ENCODE measurements around the gene RAB31.

Gene RAB31

GRCh38 chr18:9730786-9731185 lies 22.7 kb downstream of the RAB31 start:
- Histone ChIP-seq H3K27ac (ENCODE audit: low read length, poor library complexity, severe bottlenecking) (no peak overlapping the region), H3K9me3 (ENCODE audit: control insufficient read depth, low read length) (no peaks in the 10 kb centered on the region), H3K4me2 (ENCODE audit: low read length, poor library complexity, severe bottlenecking) (no peak overlapping the region), H4K91ac (ENCODE audit: low read length) (no peak overlapping the region), H4K8ac (ENCODE audit: low read length) (no peak overlapping the region), H2AFZ (ENCODE audit: low read depth, low read length) (no peak overlapping the region), H2BK5ac (ENCODE audit: low read depth, low read length, poor library complexity, severe bottlenecking) (no peak overlapping the region), H2BK120ac (ENCODE audit: low read depth, low read length) (no peak overlapping the region), H3K4me1 (ENCODE audit: control insufficient read depth, insufficient read depth, low read depth, low read length) (peaks cover 5% of the 10 kb centered on the region), H3K79me1 (replicated peaks; ENCODE audit: low read length, poor library complexity, severe bottlenecking) (peaks cover 10% of the 10 kb centered on the region), H2BK12ac (ENCODE audit: low read length in 2 of 2) (no peak overlapping the region), H3K18ac (ENCODE audit: low read depth in 1 of 2, low read length in 2 of 2) (no peak overlapping the region), H2AK5ac (ENCODE audit: low read length, severe bottlenecking) (peak overlapping the region; percentile 44), H3K23ac (ENCODE audit: low read length in 2 of 2) (no peak overlapping the region), H3K4me3 (ENCODE audit: insufficient read depth in 1 of 2, low read depth in 1 of 2, low read length in 2 of 2) (no peak overlapping the region), H3K36me3 (ENCODE audit: control insufficient read depth in 1 of 2, insufficient read depth in 2 of 2, low read depth in 1 of 2, low read length in 2 of 2) (peaks cover 5 to 21% of the 10 kb centered on the region in 2 experiments), H3K4ac (ENCODE audit: low read depth in 1 of 2, low read length in 2 of 2) (peak overlapping the region in 1 of 2 experiments; percentile 30), H3K27me3 (ENCODE audit: control insufficient read depth in 1 of 2, insufficient read depth in 1 of 2, low read length in 2 of 2) (no peaks in the 10 kb centered on the region), H3K14ac (ENCODE audit: low read length in 2 of 2) (no peak overlapping the region), H2BK15ac (ENCODE audit: low read depth, poor library complexity, severe bottlenecking) (no peak overlapping the region), H3K9ac (ENCODE audit: low read length) (peak overlapping the region; percentile 41)
- WGBS, result 96% methylated on average over 3 of the region's 4 CpGs
- DNase-seq, result no peak

GRCh38 chr18:9731380-9731779 lies 23.3 kb downstream of the RAB31 start:
- H3K9me3 ChIP-seq (ENCODE audit: control insufficient read depth, low read length), result no peaks in the 10 kb centered on the region
- H3K4me2 ChIP-seq (ENCODE audit: low read length, poor library complexity, severe bottlenecking), result no peak overlapping the region
- H3K27ac ChIP-seq (ENCODE audit: low read length, poor library complexity, severe bottlenecking), result no peak overlapping the region
- peaks cover 5% of the 10 kb centered on the region for H3K4me1 ChIP-seq (ENCODE audit: control insufficient read depth, insufficient read depth, low read depth, low read length)
- no peak overlapping the region for H3K9ac ChIP-seq (ENCODE audit: low read length)
- H3K18ac ChIP-seq (ENCODE audit: low read depth in 1 of 2, low read length in 2 of 2), result no peak overlapping the region
- 91% methylated on average over 5 of the region's 5 CpGs for WGBS
- H3K14ac ChIP-seq (ENCODE audit: low read length in 2 of 2), result no peak overlapping the region
- no peak overlapping the region for H2AFZ ChIP-seq (ENCODE audit: low read depth, low read length)
- no peak overlapping the region for H2BK12ac ChIP-seq (ENCODE audit: low read length in 2 of 2)
- H4K8ac ChIP-seq (ENCODE audit: low read length), result no peak overlapping the region
- no peak overlapping the region for H2AK5ac ChIP-seq (ENCODE audit: low read length, severe bottlenecking)
- no peak overlapping the region for H4K91ac ChIP-seq (ENCODE audit: low read length)
- H2BK5ac ChIP-seq (ENCODE audit: low read depth, low read length, poor library complexity, severe bottlenecking), result no peak overlapping the region
- H3K4me3 ChIP-seq (ENCODE audit: insufficient read depth in 1 of 2, low read depth in 1 of 2, low read length in 2 of 2), result no peak overlapping the region
- H3K27me3 ChIP-seq (ENCODE audit: control insufficient read depth in 1 of 2, insufficient read depth in 1 of 2, low read length in 2 of 2), result no peaks in the 10 kb centered on the region
- peaks cover 5 to 19% of the 10 kb centered on the region in 2 experiments for H3K36me3 ChIP-seq (ENCODE audit: control insufficient read depth in 1 of 2, insufficient read depth in 2 of 2, low read depth in 1 of 2, low read length in 2 of 2)
- H3K79me1 ChIP-seq (replicated peaks; ENCODE audit: low read length, poor library complexity, severe bottlenecking), result peaks cover 11% of the 10 kb centered on the region
- H3K23ac ChIP-seq (ENCODE audit: low read length in 2 of 2), result no peak overlapping the region
- peak; percentile 61 for DNase-seq
- H2BK15ac ChIP-seq (ENCODE audit: low read depth, poor library complexity, severe bottlenecking), result no peak overlapping the region
- no peak overlapping the region for H2BK120ac ChIP-seq (ENCODE audit: low read depth, low read length)
- no peak overlapping the region for H3K4ac ChIP-seq (ENCODE audit: low read depth in 1 of 2, low read length in 2 of 2)

- H3K79me1 ChIP-seq (replicated peaks; ENCODE audit: low read length, poor library complexity, severe bottlenecking), result peaks cover 11% of the 10 kb centered on the region
- H4K8ac ChIP-seq (ENCODE audit: low read length), result no peak overlapping the region
- H2BK120ac ChIP-seq (ENCODE audit: low read depth, low read length), result no peak overlapping the region
- H3K23ac ChIP-seq (ENCODE audit: low read length in 2 of 2), result no peak overlapping the region
- DNase-seq, result no peak
- peaks cover 5 to 19% of the 10 kb centered on the region in 2 experiments for H3K36me3 ChIP-seq (ENCODE audit: control insufficient read depth in 1 of 2, insufficient read depth in 2 of 2, low read depth in 1 of 2, low read length in 2 of 2)
- no peak overlapping the region for H3K27ac ChIP-seq (ENCODE audit: low read length, poor library complexity, severe bottlenecking)
- H2BK5ac ChIP-seq (ENCODE audit: low read depth, low read length, poor library complexity, severe bottlenecking), result no peak overlapping the region
- H3K9me3 ChIP-seq (ENCODE audit: control insufficient read depth, low read length), result no peaks in the 10 kb centered on the region
- peaks cover 5% of the 10 kb centered on the region for H3K4me1 ChIP-seq (ENCODE audit: control insufficient read depth, insufficient read depth, low read depth, low read length)
- H3K27me3 ChIP-seq (ENCODE audit: control insufficient read depth in 1 of 2, insufficient read depth in 1 of 2, low read length in 2 of 2), result no peaks in the 10 kb centered on the region
- no peak overlapping the region for H2AK5ac ChIP-seq (ENCODE audit: low read length, severe bottlenecking)
- no peak overlapping the region for H3K4ac ChIP-seq (ENCODE audit: low read depth in 1 of 2, low read length in 2 of 2)
- no peak overlapping the region for H3K9ac ChIP-seq (ENCODE audit: low read length)
- no peak overlapping the region for H2BK15ac ChIP-seq (ENCODE audit: low read depth, poor library complexity, severe bottlenecking)
- no peak overlapping the region for H3K14ac ChIP-seq (ENCODE audit: low read length in 2 of 2)
- H3K4me2 ChIP-seq (ENCODE audit: low read length, poor library complexity, severe bottlenecking), result no peak overlapping the region
- WGBS, result 88% methylated on average over 9 of the region's 9 CpGs
- no peak overlapping the region for H3K18ac ChIP-seq (ENCODE audit: low read depth in 1 of 2, low read length in 2 of 2)
- H2AFZ ChIP-seq (ENCODE audit: low read depth, low read length), result no peak overlapping the region
- no peak overlapping the region for H4K91ac ChIP-seq (ENCODE audit: low read length)
- H3K4me3 ChIP-seq (ENCODE audit: insufficient read depth in 1 of 2, low read depth in 1 of 2, low read length in 2 of 2), result no peak overlapping the region
- H2BK12ac ChIP-seq (ENCODE audit: low read length in 2 of 2), result no peak overlapping the region
Observed at GRCh38 chr18:9732031-9732430, 23.9 kb downstream of the RAB31 start.

GRCh38 chr18:9734189-9734588 lies 26.1 kb downstream of the RAB31 start:
- H3K4ac ChIP-seq (ENCODE audit: low read depth in 1 of 2, low read length in 2 of 2), result no peak overlapping the region
- no peaks in the 10 kb centered on the region for H3K27me3 ChIP-seq (ENCODE audit: control insufficient read depth in 1 of 2, insufficient read depth in 1 of 2, low read length in 2 of 2)
- no peak overlapping the region for H4K91ac ChIP-seq (ENCODE audit: low read length)
- H2BK5ac ChIP-seq (ENCODE audit: low read depth, low read length, poor library complexity, severe bottlenecking), result no peak overlapping the region
- peaks cover 15% of the 10 kb centered on the region for H3K79me1 ChIP-seq (replicated peaks; ENCODE audit: low read length, poor library complexity, severe bottlenecking)
- no peak overlapping the region for H2AK5ac ChIP-seq (ENCODE audit: low read length, severe bottlenecking)
- no peak for DNase-seq
- H2BK120ac ChIP-seq (ENCODE audit: low read depth, low read length), result no peak overlapping the region
- H3K4me2 ChIP-seq (ENCODE audit: low read length, poor library complexity, severe bottlenecking), result no peak overlapping the region
- 77% methylated on average over 9 of the region's 9 CpGs for WGBS
- no peak overlapping the region for H3K9ac ChIP-seq (ENCODE audit: low read length)
- no peak overlapping the region for H2AFZ ChIP-seq (ENCODE audit: low read depth, low read length)
- no peak overlapping the region for H3K4me3 ChIP-seq (ENCODE audit: insufficient read depth in 1 of 2, low read depth in 1 of 2, low read length in 2 of 2)
- no peak overlapping the region for H2BK12ac ChIP-seq (ENCODE audit: low read length in 2 of 2)
- H3K23ac ChIP-seq (ENCODE audit: low read length in 2 of 2), result no peak overlapping the region
- H3K9me3 ChIP-seq (ENCODE audit: control insufficient read depth, low read length), result no peaks in the 10 kb centered on the region
- no peak overlapping the region for H3K18ac ChIP-seq (ENCODE audit: low read depth in 1 of 2, low read length in 2 of 2)
- H4K8ac ChIP-seq (ENCODE audit: low read length), result no peak overlapping the region
- no peak overlapping the region for H3K27ac ChIP-seq (ENCODE audit: low read length, poor library complexity, severe bottlenecking)
- peaks cover 15% of the 10 kb centered on the region for H3K4me1 ChIP-seq (ENCODE audit: control insufficient read depth, insufficient read depth, low read depth, low read length)
- H3K14ac ChIP-seq (ENCODE audit: low read length in 2 of 2), result no peak overlapping the region
- peak overlapping the region; percentile 60 for H2BK15ac ChIP-seq (ENCODE audit: low read depth, poor library complexity, severe bottlenecking)
- H3K36me3 ChIP-seq (ENCODE audit: control insufficient read depth in 1 of 2, insufficient read depth in 2 of 2, low read depth in 1 of 2, low read length in 2 of 2), result peaks cover 5 to 19% of the 10 kb centered on the region in 2 experiments

Measured in mesenchymal stem cell (in vitro differentiated cells and primary cell).